ENCODE results near the gene SCARB2. TPM values are rescaled to one million over a fixed set of nuclear protein-coding genes. Genes with fewer than 3 reads are reported as not detected.

SCARB2 gene
- total RNA-seq, 1 experiment from 2014 or later = 51.3 TPM

GRCh38 chr4:76196376-76196775 is 17.2 kb downstream of the SCARB2 start:
- Histone ChIP-seq H3K4me2 (ENCODE audit: low read length) (no peak overlapping the region), H3K4me1 (ENCODE audit: control insufficient read depth in 1 of 2, insufficient read depth in 2 of 2, low read length in 2 of 2) (peaks cover 11 to 20% of the 10 kb centered on the region in 2 experiments), H3K36me3 (ENCODE audit: control insufficient read depth in 1 of 2, insufficient read depth in 2 of 2, low read length in 2 of 2) (peaks cover 0 to 14% of the 10 kb centered on the region in 2 experiments; a peak in 2 of 4 replicates), H3K27ac (ENCODE audit: low read depth, low read length) (no peak overlapping the region), H3K9ac (ENCODE audit: low read length) (no peak overlapping the region), H2AFZ (ENCODE audit: low read depth, low read length, poor library complexity, severe bottlenecking) (no peak overlapping the region), H3K4me3 (replicated peaks in 1 of 2; ENCODE audit: low read depth in 1 of 2, low read length in 2 of 2) (no peak overlapping the region), H4K20me1 (ENCODE audit: insufficient read depth) (no peaks in the 10 kb centered on the region), H3K27me3 (ENCODE audit: insufficient read depth, low read length) (no peaks in the 10 kb centered on the region), H3K9me3 (ENCODE audit: control insufficient read depth in 1 of 2, insufficient read depth in 1 of 2, low read depth in 1 of 2, low read length in 2 of 2) (no peaks in the 10 kb centered on the region), H3K79me2 (ENCODE audit: insufficient read depth, low read length) (peaks cover 19% of the 10 kb centered on the region; the same call in 1 of the 2 replicates), H3K9me2 (ENCODE audit: insufficient read depth) (no peaks in the 10 kb centered on the region)
- DNase-seq (ENCODE audit: low read depth, low spot score) = no peak
- BruUV-seq (replicated peaks) = no TSS peak
- no peak for ATAC-seq
- no peak for TF ChIP-seq ELF1 (IDR thresholded peaks at IDR 0.05; ENCODE audit: borderline replicate concordance, low read depth)
- TF ChIP-seq, protein P1, sequence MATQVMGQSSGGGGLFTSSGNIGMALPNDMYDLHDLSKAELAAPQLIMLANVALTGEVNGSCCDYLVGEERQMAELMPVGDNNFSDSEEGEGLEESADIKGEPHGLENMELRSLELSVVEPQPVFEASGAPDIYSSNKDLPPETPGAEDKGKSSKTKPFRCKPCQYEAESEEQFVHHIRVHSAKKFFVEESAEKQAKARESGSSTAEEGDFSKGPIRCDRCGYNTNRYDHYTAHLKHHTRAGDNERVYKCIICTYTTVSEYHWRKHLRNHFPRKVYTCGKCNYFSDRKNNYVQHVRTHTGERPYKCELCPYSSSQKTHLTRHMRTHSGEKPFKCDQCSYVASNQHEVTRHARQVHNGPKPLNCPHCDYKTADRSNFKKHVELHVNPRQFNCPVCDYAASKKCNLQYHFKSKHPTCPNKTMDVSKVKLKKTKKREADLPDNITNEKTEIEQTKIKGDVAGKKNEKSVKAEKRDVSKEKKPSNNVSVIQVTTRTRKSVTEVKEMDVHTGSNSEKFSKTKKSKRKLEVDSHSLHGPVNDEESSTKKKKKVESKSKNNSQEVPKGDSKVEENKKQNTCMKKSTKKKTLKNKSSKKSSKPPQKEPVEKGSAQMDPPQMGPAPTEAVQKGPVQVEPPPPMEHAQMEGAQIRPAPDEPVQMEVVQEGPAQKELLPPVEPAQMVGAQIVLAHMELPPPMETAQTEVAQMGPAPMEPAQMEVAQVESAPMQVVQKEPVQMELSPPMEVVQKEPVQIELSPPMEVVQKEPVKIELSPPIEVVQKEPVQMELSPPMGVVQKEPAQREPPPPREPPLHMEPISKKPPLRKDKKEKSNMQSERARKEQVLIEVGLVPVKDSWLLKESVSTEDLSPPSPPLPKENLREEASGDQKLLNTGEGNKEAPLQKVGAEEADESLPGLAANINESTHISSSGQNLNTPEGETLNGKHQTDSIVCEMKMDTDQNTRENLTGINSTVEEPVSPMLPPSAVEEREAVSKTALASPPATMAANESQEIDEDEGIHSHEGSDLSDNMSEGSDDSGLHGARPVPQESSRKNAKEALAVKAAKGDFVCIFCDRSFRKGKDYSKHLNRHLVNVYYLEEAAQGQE (IDR thresholded peaks at IDR 0.05; ENCODE audit: low read depth) = no peak
- TF ChIP-seq MAX (IDR thresholded peaks at IDR 0.05) = no peak
- ChIA-PET POLR2A (no interaction called here), RAD21 (ENCODE audit: low non-redundant PET in 1 of 2, low total read pairs in 2 of 2, uncharacterized antibody in 2 of 2, unreplicated experiment in 2 of 2) (no interaction called here), CTCF (no interaction called here)
- intact Hi-C loops (cut with micrococcal nuclease) = no loop called here

- DNase-seq (ENCODE audit: low read depth, low spot score) = no peak
- ATAC-seq = no peak
- H4K20me1 ChIP-seq (ENCODE audit: insufficient read depth) = no peaks in the 10 kb centered on the region
- H3K9ac ChIP-seq (ENCODE audit: low read length) = no peak overlapping the region
- H3K9me3 ChIP-seq (ENCODE audit: control insufficient read depth in 1 of 2, insufficient read depth in 1 of 2, low read depth in 1 of 2, low read length in 2 of 2) = no peaks in the 10 kb centered on the region
- H2AFZ ChIP-seq (ENCODE audit: low read depth, low read length, poor library complexity, severe bottlenecking) = no peak overlapping the region
- RAD21 ChIA-PET (ENCODE audit: low non-redundant PET in 1 of 2, low total read pairs in 2 of 2, uncharacterized antibody in 2 of 2, unreplicated experiment in 2 of 2) = no interaction called here
- no peak overlapping the region for H3K4me3 ChIP-seq (replicated peaks in 1 of 2; ENCODE audit: low read depth in 1 of 2, low read length in 2 of 2)
- BruUV-seq (replicated peaks) = no TSS peak
- intact Hi-C loops (cut with micrococcal nuclease) = no loop called here
- peaks cover 11 to 20% of the 10 kb centered on the region in 2 experiments for H3K4me1 ChIP-seq (ENCODE audit: control insufficient read depth in 1 of 2, insufficient read depth in 2 of 2, low read length in 2 of 2)
- H3K4me2 ChIP-seq (ENCODE audit: low read length) = no peak overlapping the region
- no peaks in the 10 kb centered on the region for H3K27me3 ChIP-seq (ENCODE audit: insufficient read depth, low read length)
- peaks cover 0 to 14% of the 10 kb centered on the region in 2 experiments; a peak in 2 of 4 replicates for H3K36me3 ChIP-seq (ENCODE audit: control insufficient read depth in 1 of 2, insufficient read depth in 2 of 2, low read length in 2 of 2)
- no peak overlapping the region for H3K27ac ChIP-seq (ENCODE audit: low read depth, low read length)
- POLR2A ChIA-PET = no interaction called here
- peaks cover 11% of the 10 kb centered on the region; the same call in 1 of the 2 replicates for H3K79me2 ChIP-seq (ENCODE audit: insufficient read depth, low read length)
- CTCF ChIA-PET = no interaction called here
- TF ChIP-seq FOSL1 (IDR thresholded peaks at IDR 0.05; ENCODE audit: low read depth) (no peak), YY1 (IDR thresholded peaks at IDR 0.05; ENCODE audit: extremely low read depth, insufficient replicate concordance, low read depth, low read length) (no peak), SRF (IDR thresholded peaks at IDR 0.05; ENCODE audit: low read depth) (no peak), ELF1 (IDR thresholded peaks at IDR 0.05; ENCODE audit: borderline replicate concordance, low read depth) (no peak), ZNF274 (IDR thresholded peaks at IDR 0.05; ENCODE audit: low read depth, low read length) (no peak), SP1 (IDR thresholded peaks at IDR 0.05; ENCODE audit: low read depth) (no peak), CBX3 (IDR thresholded peaks at IDR 0.05; ENCODE audit: low read depth) (no peak), TCF7L2 (IDR thresholded peaks at IDR 0.05; ENCODE audit: borderline replicate concordance, extremely low read depth, insufficient read depth, insufficient read length) (no peak), SIN3A (IDR thresholded peaks at IDR 0.05; ENCODE audit: low read depth) (no peak), MAX (IDR thresholded peaks at IDR 0.05) (no peak)
- H3K9me2 ChIP-seq (ENCODE audit: insufficient read depth) = no peaks in the 10 kb centered on the region
Measured at GRCh38 chr4:76195326-76195725, 18.3 kb downstream of the SCARB2 start.

Data from HCT116 (cell line).